H9 (cell line): ENCODE data around the gene PALS1. TPM values are rescaled to one million over a fixed set of nuclear protein-coding genes. Genes with fewer than 3 reads are reported as not detected.

Experiments used
- DNase-seq: peaks from one replicate; pipeline ENCODE4 v3.0.0-alpha.2; 2017
- H2AFZ ChIP-seq: one replicate; pipeline ENCODE4 v1.6.1; 2013; ENCODE audit warnings: mild to moderate bottlenecking, low read length, control low read depth, moderate library complexity
- H2AK5ac ChIP-seq: 2 replicates; pipeline ENCODE4 v1.6.1; 2013; ENCODE audit warnings: low read length, control low read depth, mixed read lengths; ENCODE audit not compliant: insufficient read length
- H2BK120ac ChIP-seq: one replicate; pipeline ENCODE4 v1.6.1; 2013; ENCODE audit warnings: low read depth, mild to moderate bottlenecking, low read length, control low read depth, inconsistent platforms; ENCODE audit not compliant: poor library complexity, severe bottlenecking
- H2BK12ac ChIP-seq: 2 replicates; pipeline ENCODE4 v1.6.1; 2013; ENCODE audit warnings: low read length, control low read depth, mixed read lengths, low read depth; ENCODE audit not compliant: insufficient read length
- H2BK15ac ChIP-seq: 2 replicates; pipeline ENCODE4 v1.6.1; 2013; ENCODE audit warnings: low read depth, low read length, control low read depth
- H2BK20ac ChIP-seq: one replicate; pipeline ENCODE4 v1.6.1; 2013; ENCODE audit warnings: low read depth, mild to moderate bottlenecking, low read length, control low read depth, inconsistent platforms; ENCODE audit not compliant: poor library complexity, severe bottlenecking
- H2BK5ac ChIP-seq: 2 replicates; pipeline ENCODE4 v1.6.1; 2013; ENCODE audit warnings: low read length, control low read depth, mixed read lengths; ENCODE audit not compliant: insufficient read length
- H3K14ac ChIP-seq: 2 replicates; pipeline ENCODE4 v1.6.1; 2013; ENCODE audit warnings: low read length, control low read depth; ENCODE audit not compliant: insufficient read depth
- H3K18ac ChIP-seq: 2 replicates; pipeline ENCODE4 v1.6.1; 2013; ENCODE audit warnings: low read depth, mild to moderate bottlenecking, mixed read lengths, low read length, control low read depth; ENCODE audit not compliant: insufficient read length
- H3K23ac ChIP-seq: 2 replicates; pipeline ENCODE4 v1.6.1; 2013; ENCODE audit warnings: low read length, control low read depth, mixed read lengths, low read depth; ENCODE audit not compliant: insufficient read length
- H3K23me2 ChIP-seq: 2 replicates; pipeline ENCODE4 v1.6.1; 2013; ENCODE audit warnings: low read depth, mild to moderate bottlenecking, mixed read lengths, low read length, control low read depth; ENCODE audit not compliant: insufficient read length, poor library complexity, severe bottlenecking
- H3K27ac ChIP-seq: 2 replicates; pipeline ENCODE4 v1.5.1; 2013; ENCODE audit warnings: low read length, control low read depth, mixed read lengths, low read depth; ENCODE audit not compliant: insufficient read length
- H3K27me3 ChIP-seq: 2 replicates; pipeline ENCODE4 v1.6.1; 2013; ENCODE audit warnings: low read length, control low read depth, inconsistent platforms; ENCODE audit not compliant: insufficient read depth
- H3K4ac ChIP-seq: 2 replicates; pipeline ENCODE4 v1.6.1; 2013; ENCODE audit warnings: low read depth, mild to moderate bottlenecking, control low read depth, inconsistent platforms, low read length, moderate library complexity
- H3K4me1 ChIP-seq: 2 replicates; pipeline ENCODE4 v1.6.1; 2013; ENCODE audit warnings: low read length, control low read depth, inconsistent platforms; ENCODE audit not compliant: insufficient read depth
- H3K4me2 ChIP-seq: 2 replicates; pipeline ENCODE4 v1.6.1; 2013; ENCODE audit warnings: low read length, control low read depth, mixed read lengths; ENCODE audit not compliant: insufficient read length, insufficient read depth
- H3K56ac ChIP-seq: 2 replicates; pipeline ENCODE4 v1.6.1; 2013; ENCODE audit warnings: low read depth, mild to moderate bottlenecking, mixed read lengths, low read length, control low read depth; ENCODE audit not compliant: insufficient read length
- H3K79me1 ChIP-seq: 2 replicates; pipeline ENCODE4 v1.6.1; 2013; ENCODE audit warnings: low read depth, mild to moderate bottlenecking, moderate library complexity, low read length, control low read depth, inconsistent platforms; ENCODE audit not compliant: insufficient read depth, poor library complexity, severe bottlenecking
- H3K79me2 ChIP-seq: 2 replicates; pipeline ENCODE4 v1.6.1; 2013; ENCODE audit warnings: low read length, control low read depth, inconsistent platforms; ENCODE audit not compliant: insufficient read depth
- H3K9ac ChIP-seq: 2 replicates; pipeline ENCODE4 v1.6.1; 2013; ENCODE audit warnings: low read length, control low read depth, mixed read lengths; ENCODE audit not compliant: insufficient read length; ENCODE audit errors: extremely low read depth
- H3K9me3 ChIP-seq: one replicate; pipeline ENCODE4 v1.6.1; 2013; ENCODE audit warnings: low read depth, low read length, inconsistent platforms; ENCODE audit not compliant: control insufficient read depth
- H3T11ph ChIP-seq: one replicate; pipeline ENCODE4 v1.6.1; 2013; ENCODE audit warnings: mild to moderate bottlenecking, low read length, control low read depth, inconsistent platforms
- H4K20me1 ChIP-seq: one replicate; pipeline ENCODE4 v1.6.1; 2013; ENCODE audit not compliant: control insufficient read depth, insufficient read length, insufficient read depth
- H4K5ac ChIP-seq: 2 replicates; pipeline ENCODE4 v1.6.1; 2013; ENCODE audit warnings: low read depth, mild to moderate bottlenecking, mixed read lengths, low read length, control low read depth; ENCODE audit not compliant: insufficient read length
- H4K8ac ChIP-seq: replicated peaks from 2 replicates; pipeline ENCODE4 v1.6.1; 2013; ENCODE audit warnings: low read length, control low read depth, mixed read lengths, low read depth; ENCODE audit not compliant: insufficient read length
- H4K91ac ChIP-seq: 2 replicates; pipeline ENCODE4 v1.6.1; 2013; ENCODE audit warnings: low read depth, mild to moderate bottlenecking, moderate library complexity, mixed read lengths, low read length, control low read depth; ENCODE audit not compliant: insufficient read length
- H3K27ac Mint-ChIP-seq, 3 experiments: 2 replicates in 2 of 3; 3 replicates in 1 of 3; pipeline ENCODE4 v1.8.0; 2020 to 2021; ENCODE audit warnings: mixed read lengths in 3 of 3, mild to moderate bottlenecking in 1 of 3, moderate library complexity in 1 of 3
- H3K27me3 Mint-ChIP-seq: 2 replicates; pipeline ENCODE4 v1.8.0; 2021; ENCODE audit warnings: low read depth, mild to moderate bottlenecking, moderate library complexity, mixed read lengths
- H3K36me3 Mint-ChIP-seq, 3 experiments: 2 replicates in 2 of 3; 3 replicates in 1 of 3; pipeline ENCODE4 v1.8.0; 2020 to 2021; ENCODE audit warnings: low read depth in 3 of 3, mixed read lengths in 3 of 3; ENCODE audit not compliant: insufficient read depth in 1 of 3
- H3K4me1 Mint-ChIP-seq, 2 experiments: 2 replicates each; pipeline ENCODE4 v1.8.0; 2020; ENCODE audit warnings: mixed read lengths in 2 of 2
- H3K4me3 Mint-ChIP-seq, 2 experiments: 2 replicates in 1 of 2; 3 replicates in 1 of 2; pipeline ENCODE4 v1.8.0; 2020 to 2021; ENCODE audit warnings: mild to moderate bottlenecking in 2 of 2, mixed read lengths in 2 of 2, moderate library complexity in 1 of 2
- H3K9me3 Mint-ChIP-seq, 2 experiments: 2 replicates in 1 of 2; 3 replicates in 1 of 2; pipeline ENCODE4 v1.8.0; 2020; ENCODE audit warnings: mild to moderate bottlenecking in 2 of 2, mixed read lengths in 2 of 2, moderate library complexity in 1 of 2
- CTCF ChIP-seq: fragments of 200-600 bp; sonication (generic); conservative IDR thresholded peaks from 3 replicates; pipeline ENCODE4 v1.8.0; 2021; ENCODE audit warnings: antibody characterized with exemption, mild to moderate bottlenecking
- WGBS: extraction: QIAGEN DNeasy Blood & Tissue Kit; methylation state at CpG from one replicate; pipeline ENCODE4 v1.1.7; 2013; ENCODE audit warnings: missing lambda C conversion rate, low lambda C conversion rate, mixed read lengths; ENCODE audit not compliant: insufficient read length; ENCODE audit errors: extremely low coverage; 5-methylcytosine and 5-hydroxymethylcytosine counted together
- total RNA-seq: library from RNA; stranded (reverse); gene quantifications from 2 replicates; pipeline ENCODE4 v1.2.1, GENCODE V29; 2021

The PALS1 gene
- total RNA-seq, 1 experiment from 2014 or later: 18.0 TPM

DNA sequence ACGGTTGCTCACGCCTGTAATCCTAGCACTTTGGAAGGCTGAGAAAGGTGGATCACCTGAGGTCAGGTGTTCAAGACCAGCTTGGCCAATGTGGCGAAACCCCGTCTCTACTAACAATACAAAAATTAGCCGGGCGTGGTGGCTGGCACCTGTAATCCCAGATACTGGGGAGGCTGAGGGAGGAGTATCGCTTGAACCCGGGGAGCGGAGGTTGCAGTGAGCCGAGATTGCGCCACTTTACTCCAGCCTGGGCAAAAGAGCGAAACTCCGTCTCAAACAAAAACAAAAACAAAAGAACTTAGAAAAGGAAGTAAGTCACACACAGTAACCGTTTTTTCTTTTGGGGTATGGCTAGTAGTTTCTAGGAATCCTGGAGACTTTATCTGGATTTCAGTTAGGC lies 1.7 kb upstream of the PALS1 start:
- H3K14ac ChIP-seq: no peak overlapping the region
- H3K23ac ChIP-seq: no peak overlapping the region
- H3K4me1 ChIP-seq: no peaks in the 10 kb centered on the region
- H3K4me2 ChIP-seq: no peak overlapping the region
- no peak for DNase-seq
- H3K27me3 ChIP-seq: peaks cover 3% of the 10 kb centered on the region; the same call in 1 of the 2 replicates
- no peak overlapping the region for H2AK5ac ChIP-seq
- H2BK120ac ChIP-seq: no peak overlapping the region
- H2BK15ac ChIP-seq: no peak overlapping the region
- Mint-ChIP-seq H3K27ac (no peak overlapping the region), H3K4me3 (0 out of 5 replicates have a peak overlapping the region, but pooled peaks of 1 of the 2 experiments have one; percentile 81), H3K36me3 (peaks cover 0 to 6% (median 3%) of the 10 kb centered on the region in 3 experiments; a peak in 3 of 7 replicates), H3K27me3 (peaks cover 20% of the 10 kb centered on the region), H3K4me1 (peaks cover 11 to 12% of the 10 kb centered on the region in 2 experiments), H3K9me3 (no peaks in the 10 kb centered on the region)
- no peak overlapping the region for H4K8ac ChIP-seq
- no peak overlapping the region for H2BK20ac ChIP-seq
- no peak overlapping the region for H2AFZ ChIP-seq
- no peak overlapping the region for H4K5ac ChIP-seq
- no peak overlapping the region for H3T11ph ChIP-seq
- no peak overlapping the region for H3K9ac ChIP-seq
- H3K27ac ChIP-seq: no peak overlapping the region
- no peak overlapping the region for H4K91ac ChIP-seq
- no peak overlapping the region for H3K4ac ChIP-seq
- no peaks in the 10 kb centered on the region; the same call in 1 of the 2 replicates for H3K79me2 ChIP-seq
- H3K18ac ChIP-seq: no peak overlapping the region
- no peak overlapping the region for H3K56ac ChIP-seq
- WGBS: no CpG with 5 or more reads among the region's 14 CpGs
- peaks cover 8% of the 10 kb centered on the region for H3K23me2 ChIP-seq
- no peaks in the 10 kb centered on the region for H3K9me3 ChIP-seq
- no peaks in the 10 kb centered on the region for H3K79me1 ChIP-seq
- no peak overlapping the region for H2BK12ac ChIP-seq
- no peak for TF ChIP-seq CTCF
- no peaks in the 10 kb centered on the region for H4K20me1 ChIP-seq
- H2BK5ac ChIP-seq: no peak overlapping the region
